ENCODE results near the gene KLHDC8B. TPM values are rescaled to one million over a fixed set of nuclear protein-coding genes. Genes with fewer than 3 reads are reported as not detected.

KLHDC8B gene
- total RNA-seq, 1 experiment from 2014 or later: 6.8 TPM

GRCh38 chr3:49199239-49199899, 28.0 kb downstream of the KLHDC8B start:
- Histone ChIP-seq H3K4me3 (ENCODE audit: low read depth in 2 of 2, low read length in 2 of 2) (no peak overlapping the region), H3K27ac (ENCODE audit: low read length) (no peak overlapping the region), H3K4me1 (ENCODE audit: control insufficient read depth, insufficient read depth, low read length) (no peaks in the 10 kb centered on the region), H3K36me3 (ENCODE audit: control insufficient read depth, insufficient read depth, low read length) (no peaks in the 10 kb centered on the region), H3K27me3 (ENCODE audit: control insufficient read depth, insufficient read depth, low read length) (no peaks in the 10 kb centered on the region), H3K9me3 (ENCODE audit: control insufficient read depth, insufficient read depth, low read depth, low read length) (no peaks in the 10 kb centered on the region)
- intact Hi-C loops (cut with micrococcal nuclease; ENCODE audit: unreplicated experiment) (no loop called here), in situ Hi-C loops (cut with HindIII; ENCODE audit: low pct_unique_long_range_greater_than_20kb, low sequenced_read_pairs) (no loop called here)
- ChIA-PET CTCF (no interaction called here), POLR2A (no interaction called here)
- TF ChIP-seq CTCF (IDR thresholded peaks at IDR 0.05) (no peak), TCF7L2 (IDR thresholded peaks at IDR 0.05; ENCODE audit: low read depth, low read length) (no peak), SIN3A (IDR thresholded peaks at IDR 0.05; ENCODE audit: borderline replicate concordance, insufficient read depth, low read depth, low read length) (no peak), POLR2AphosphoS5 (IDR thresholded peaks at IDR 0.05; ENCODE audit: low read depth, low read length) (no peak)
- TF ChIP-seq, protein P1, sequence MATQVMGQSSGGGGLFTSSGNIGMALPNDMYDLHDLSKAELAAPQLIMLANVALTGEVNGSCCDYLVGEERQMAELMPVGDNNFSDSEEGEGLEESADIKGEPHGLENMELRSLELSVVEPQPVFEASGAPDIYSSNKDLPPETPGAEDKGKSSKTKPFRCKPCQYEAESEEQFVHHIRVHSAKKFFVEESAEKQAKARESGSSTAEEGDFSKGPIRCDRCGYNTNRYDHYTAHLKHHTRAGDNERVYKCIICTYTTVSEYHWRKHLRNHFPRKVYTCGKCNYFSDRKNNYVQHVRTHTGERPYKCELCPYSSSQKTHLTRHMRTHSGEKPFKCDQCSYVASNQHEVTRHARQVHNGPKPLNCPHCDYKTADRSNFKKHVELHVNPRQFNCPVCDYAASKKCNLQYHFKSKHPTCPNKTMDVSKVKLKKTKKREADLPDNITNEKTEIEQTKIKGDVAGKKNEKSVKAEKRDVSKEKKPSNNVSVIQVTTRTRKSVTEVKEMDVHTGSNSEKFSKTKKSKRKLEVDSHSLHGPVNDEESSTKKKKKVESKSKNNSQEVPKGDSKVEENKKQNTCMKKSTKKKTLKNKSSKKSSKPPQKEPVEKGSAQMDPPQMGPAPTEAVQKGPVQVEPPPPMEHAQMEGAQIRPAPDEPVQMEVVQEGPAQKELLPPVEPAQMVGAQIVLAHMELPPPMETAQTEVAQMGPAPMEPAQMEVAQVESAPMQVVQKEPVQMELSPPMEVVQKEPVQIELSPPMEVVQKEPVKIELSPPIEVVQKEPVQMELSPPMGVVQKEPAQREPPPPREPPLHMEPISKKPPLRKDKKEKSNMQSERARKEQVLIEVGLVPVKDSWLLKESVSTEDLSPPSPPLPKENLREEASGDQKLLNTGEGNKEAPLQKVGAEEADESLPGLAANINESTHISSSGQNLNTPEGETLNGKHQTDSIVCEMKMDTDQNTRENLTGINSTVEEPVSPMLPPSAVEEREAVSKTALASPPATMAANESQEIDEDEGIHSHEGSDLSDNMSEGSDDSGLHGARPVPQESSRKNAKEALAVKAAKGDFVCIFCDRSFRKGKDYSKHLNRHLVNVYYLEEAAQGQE (IDR thresholded peaks at IDR 0.05; ENCODE audit: insufficient read depth in 1 of 2, low read depth in 2 of 2, low read length in 1 of 2): no peak
- ATAC-seq (no peak), DNase-seq (ENCODE audit: low read depth, low spot score) (no peak)
- no TSS peak for BruUV-seq (replicated peaks)

- no peaks in the 10 kb centered on the region for H3K36me3 ChIP-seq (ENCODE audit: control insufficient read depth, insufficient read depth, low read length)
- no peaks in the 10 kb centered on the region for H3K27me3 ChIP-seq (ENCODE audit: control insufficient read depth, insufficient read depth, low read length)
- H3K27ac ChIP-seq (ENCODE audit: low read length): no peak overlapping the region
- no peak for ATAC-seq
- ChIA-PET POLR2A (no interaction called here), CTCF (no interaction called here)
- H3K4me1 ChIP-seq (ENCODE audit: control insufficient read depth, insufficient read depth, low read length): no peaks in the 10 kb centered on the region
- H3K4me3 ChIP-seq (ENCODE audit: low read depth in 2 of 2, low read length in 2 of 2): no peak overlapping the region
- intact Hi-C loops (cut with micrococcal nuclease; ENCODE audit: unreplicated experiment) (no loop called here), in situ Hi-C loops (cut with HindIII; ENCODE audit: low pct_unique_long_range_greater_than_20kb, low sequenced_read_pairs) (no loop called here)
- H3K9me3 ChIP-seq (ENCODE audit: control insufficient read depth, insufficient read depth, low read depth, low read length): no peaks in the 10 kb centered on the region
- no peak for TF ChIP-seq POLR2AphosphoS5 (IDR thresholded peaks at IDR 0.05; ENCODE audit: low read depth, low read length)
- TF ChIP-seq TCF7L2 (IDR thresholded peaks at IDR 0.05; ENCODE audit: low read depth, low read length): no peak
- TF ChIP-seq, protein P1 (IDR thresholded peaks at IDR 0.05; ENCODE audit: insufficient read depth in 1 of 2, low read depth in 2 of 2, low read length in 1 of 2): no peak
- TF ChIP-seq CTCF (IDR thresholded peaks at IDR 0.05): no peak
- TF ChIP-seq SIN3A (IDR thresholded peaks at IDR 0.05; ENCODE audit: borderline replicate concordance, insufficient read depth, low read depth, low read length): no peak
- DNase-seq (ENCODE audit: low read depth, low spot score): no peak
- BruUV-seq (replicated peaks): no TSS peak
These were observed 28.5 kb downstream of the KLHDC8B start for GRCh38 chr3:49199900-49200281.

Measured in Panc1 (cell line).